HG03571 (cell line): ENCODE measurements around the gene SULT1E1.

Experiments used
- ATAC-seq: cut with Tn5 transposase; IDR thresholded peaks from one replicate; pipeline ENCODE4 v1.9.1; 2021; ENCODE audit not compliant: unreplicated experiment

Gene SULT1E1

DNA sequence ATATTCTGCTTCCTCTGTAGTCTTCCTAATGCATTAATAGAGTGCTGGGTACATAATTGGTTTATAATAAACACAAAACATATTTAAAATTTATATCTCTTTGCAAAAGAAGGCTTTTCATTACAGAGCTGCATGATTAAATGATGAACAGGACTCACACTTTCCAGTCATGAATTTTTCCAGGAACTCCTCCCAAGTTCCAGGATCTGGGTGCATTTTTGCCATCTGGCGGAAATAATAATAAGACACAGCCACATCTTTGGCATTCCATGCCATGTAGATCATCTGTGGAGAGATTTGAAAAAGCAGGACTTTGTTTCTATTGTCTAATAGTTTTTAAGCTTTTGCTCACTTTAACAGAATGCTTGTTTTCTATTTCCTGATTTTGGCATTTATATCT, 59.3 kb downstream of the SULT1E1 start:
- no peak for ATAC-seq

DNA sequence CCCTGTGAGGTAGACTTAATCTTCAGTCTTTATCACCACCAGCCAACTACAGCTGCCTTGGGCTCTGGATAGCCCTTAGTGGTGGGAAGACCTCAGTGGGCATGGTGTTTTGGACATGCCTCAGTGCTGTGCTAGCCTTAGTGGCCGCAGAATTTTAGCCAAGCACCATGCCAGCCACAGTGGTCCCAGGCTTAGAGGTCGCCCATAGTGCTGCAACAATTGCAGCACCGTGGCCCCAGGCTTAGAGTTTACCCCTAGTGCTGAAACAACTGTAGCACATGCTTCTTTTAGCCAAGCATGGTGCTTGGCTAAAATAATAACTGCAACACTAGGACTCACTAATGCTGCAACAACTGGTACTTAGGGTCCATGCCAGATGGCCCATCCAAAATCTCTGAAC, 60.6 kb downstream of the SULT1E1 start:
- ATAC-seq, result no peak

DNA sequence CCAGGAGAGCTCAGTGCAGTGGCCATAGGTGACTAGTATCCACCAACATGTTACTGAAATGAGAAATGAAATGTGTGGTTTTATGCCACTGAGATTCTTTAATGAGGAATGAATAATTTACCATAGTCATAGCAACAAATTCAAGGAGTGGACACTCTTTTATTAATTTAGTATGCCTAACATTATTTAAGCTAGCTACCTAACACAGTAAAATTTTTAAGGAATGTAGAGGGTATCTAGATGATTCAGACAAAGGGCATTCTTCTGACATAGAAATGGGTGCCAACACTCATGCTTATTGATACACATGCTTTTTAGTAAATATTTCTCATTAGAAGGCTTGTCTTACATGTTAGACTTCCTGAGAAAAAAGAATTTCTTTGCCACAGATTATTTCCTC, 66.2 kb downstream of the SULT1E1 start:
- no peak for ATAC-seq
